ENCODE measurements around the gene PACSIN1.

PACSIN1 gene

DNA sequence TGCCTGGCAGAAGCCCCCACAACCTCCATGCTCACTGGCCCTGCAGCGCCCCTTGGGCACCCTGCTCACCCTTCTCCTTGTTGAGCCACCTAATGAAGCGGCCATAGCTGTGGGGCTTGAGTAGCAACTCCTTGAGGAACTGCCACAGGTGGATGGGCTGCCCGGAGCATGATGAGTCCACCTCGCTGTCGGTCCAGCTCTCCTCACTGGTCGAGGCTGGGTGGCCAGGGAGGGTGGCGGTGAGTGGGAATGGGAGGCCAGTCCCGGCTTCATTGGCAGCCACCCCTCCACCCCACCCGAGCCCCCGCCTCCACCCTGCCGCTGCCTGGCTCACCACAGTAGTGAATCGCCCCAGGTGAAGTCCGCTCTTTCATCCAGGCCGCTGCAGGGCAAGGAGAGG lies 73.3 kb downstream of the PACSIN1 start:
- Histone ChIP-seq H3K4me3 (no peak overlapping the region), H3K27me3 (no peaks in the 10 kb centered on the region), H3K9ac (no peak overlapping the region), H3K9me3 (no peaks in the 10 kb centered on the region), H3K4me2 (no peak overlapping the region), H3K4me1 (peaks cover 4% of the 10 kb centered on the region; the same call in 1 of the 2 replicates), H3K27ac (no peak overlapping the region), H4K20me1 (no peaks in the 10 kb centered on the region), H3K36me3 (no peaks in the 10 kb centered on the region)
- no peak for TF ChIP-seq Cebpa-rat (IDR thresholded peaks at IDR 0.05)

DNA sequence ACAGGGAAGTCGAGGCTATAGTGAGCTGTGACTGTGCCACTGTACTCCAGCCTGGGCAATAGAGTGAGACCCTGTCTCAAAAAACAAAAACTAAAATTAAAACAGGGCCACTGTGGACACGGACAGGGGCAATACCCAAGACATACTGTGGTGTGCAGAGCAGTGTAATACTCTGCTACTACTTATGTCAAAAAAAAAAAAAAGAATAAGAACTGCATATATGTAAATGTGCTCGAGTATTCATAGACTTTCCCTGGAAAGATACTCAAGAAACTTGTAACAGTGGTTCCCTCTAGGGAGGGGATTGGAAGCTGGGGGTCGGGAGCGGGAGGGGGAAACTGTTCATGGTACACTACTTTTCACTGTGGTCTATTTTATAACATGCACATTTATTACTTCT lies 74.3 kb downstream of the PACSIN1 start:
- Histone ChIP-seq H3K4me1 (peaks cover 4% of the 10 kb centered on the region; the same call in 1 of the 2 replicates), H3K27ac (no peak overlapping the region), H3K4me2 (no peak overlapping the region), H3K9me3 (no peaks in the 10 kb centered on the region), H3K4me3 (no peak overlapping the region), H4K20me1 (no peaks in the 10 kb centered on the region), H3K27me3 (no peaks in the 10 kb centered on the region), H3K36me3 (no peaks in the 10 kb centered on the region), H3K9ac (no peak overlapping the region)
- no peak for TF ChIP-seq Cebpa-rat (IDR thresholded peaks at IDR 0.05)

DNA sequence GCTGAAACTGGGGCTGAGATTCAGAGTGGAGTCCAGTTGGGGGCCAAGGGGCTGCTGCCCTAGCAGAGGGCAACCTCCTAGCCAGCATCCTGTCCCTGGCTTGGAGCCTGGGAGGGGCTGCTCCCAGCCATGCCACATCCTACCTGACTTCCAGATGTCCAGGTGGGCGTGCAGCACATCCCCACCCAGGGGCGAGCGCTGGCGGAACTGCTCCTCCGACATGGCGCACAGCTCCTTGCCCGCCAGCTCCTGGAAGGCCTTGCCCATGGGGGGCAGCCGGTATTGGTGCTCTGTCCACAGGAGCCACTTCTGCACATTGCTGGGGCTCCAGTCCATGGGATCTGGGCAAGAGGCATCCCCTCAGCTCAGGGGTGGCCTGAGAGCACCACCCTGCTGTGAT lies 75.0 kb downstream of the PACSIN1 start:
- Histone ChIP-seq H3K4me2 (no peak overlapping the region), H3K9me3 (no peaks in the 10 kb centered on the region), H4K20me1 (no peaks in the 10 kb centered on the region), H3K27me3 (no peaks in the 10 kb centered on the region), H3K4me1 (peaks cover 4% of the 10 kb centered on the region; the same call in 1 of the 2 replicates), H3K27ac (no peak overlapping the region), H3K9ac (no peak overlapping the region), H3K36me3 (no peaks in the 10 kb centered on the region), H3K4me3 (no peak overlapping the region)
- TF ChIP-seq Cebpa-rat (IDR thresholded peaks at IDR 0.05) = no peak

DNA sequence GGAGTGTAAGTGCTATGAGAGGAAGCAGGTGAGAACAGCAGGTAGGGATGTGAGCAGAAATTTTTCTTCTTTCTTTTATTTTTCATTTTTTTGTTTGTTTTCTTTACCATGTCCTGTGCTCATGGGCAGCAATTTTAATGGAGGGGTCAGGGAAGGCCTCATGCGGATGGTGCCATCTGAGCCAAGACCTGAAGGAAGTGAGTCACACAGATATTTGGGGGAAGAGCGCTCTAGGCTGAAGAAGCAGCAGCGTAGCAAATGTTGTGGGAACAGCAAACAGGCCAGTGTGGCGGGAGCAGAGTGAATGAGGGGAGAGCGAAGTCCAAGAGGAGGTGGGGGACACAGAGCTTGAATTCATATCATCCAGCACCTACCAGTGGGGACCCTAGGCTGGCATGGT lies 77.5 kb downstream of the PACSIN1 start:
- H3K4me2 ChIP-seq = no peak overlapping the region
- no peaks in the 10 kb centered on the region for H4K20me1 ChIP-seq
- H3K4me1 ChIP-seq = no peaks in the 10 kb centered on the region
- H3K27ac ChIP-seq = no peak overlapping the region
- no peak overlapping the region for H3K9ac ChIP-seq
- H3K36me3 ChIP-seq = no peaks in the 10 kb centered on the region
- no peaks in the 10 kb centered on the region for H3K27me3 ChIP-seq
- TF ChIP-seq Cebpa-rat (IDR thresholded peaks at IDR 0.05) = no peak
- H3K4me3 ChIP-seq = no peak overlapping the region
- H3K9me3 ChIP-seq = no peaks in the 10 kb centered on the region

DNA sequence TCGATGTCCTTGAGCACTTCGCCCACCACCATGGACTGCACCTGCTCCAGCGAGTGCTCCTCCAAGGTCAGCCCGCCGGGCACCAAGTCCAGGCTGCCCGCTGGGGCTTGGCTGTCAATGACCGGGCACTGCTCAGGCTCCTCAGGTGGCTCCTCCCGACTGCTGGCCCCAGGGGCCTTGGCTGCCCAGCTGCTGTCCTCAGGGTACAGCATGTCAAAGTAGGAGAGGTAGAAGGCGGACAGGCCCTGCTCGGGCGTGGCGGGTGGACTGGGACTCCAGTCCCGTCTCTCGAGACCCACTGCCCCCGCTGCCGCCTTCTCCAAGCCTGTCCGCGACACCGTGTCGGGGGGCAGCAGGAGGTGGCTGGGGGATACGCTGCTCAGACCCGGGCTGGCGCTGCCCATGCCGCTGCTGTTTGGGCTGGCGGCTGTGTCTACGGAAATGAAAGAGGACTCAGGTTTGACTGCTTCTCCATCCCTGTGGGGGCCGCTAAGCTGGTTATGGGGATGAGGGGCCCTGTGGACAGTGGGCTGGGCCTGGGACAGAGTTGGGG lies 78.3 kb downstream of the PACSIN1 start:
- Histone ChIP-seq H4K20me1 (no peaks in the 10 kb centered on the region), H3K9ac (no peak overlapping the region), H3K27ac (no peak overlapping the region), H3K36me3 (no peaks in the 10 kb centered on the region), H3K9me3 (no peaks in the 10 kb centered on the region), H3K4me2 (no peak overlapping the region), H3K27me3 (no peaks in the 10 kb centered on the region), H3K4me1 (no peaks in the 10 kb centered on the region), H3K4me3 (no peak overlapping the region)
- TF ChIP-seq Cebpa-rat (IDR thresholded peaks at IDR 0.05) = no peak

DNA sequence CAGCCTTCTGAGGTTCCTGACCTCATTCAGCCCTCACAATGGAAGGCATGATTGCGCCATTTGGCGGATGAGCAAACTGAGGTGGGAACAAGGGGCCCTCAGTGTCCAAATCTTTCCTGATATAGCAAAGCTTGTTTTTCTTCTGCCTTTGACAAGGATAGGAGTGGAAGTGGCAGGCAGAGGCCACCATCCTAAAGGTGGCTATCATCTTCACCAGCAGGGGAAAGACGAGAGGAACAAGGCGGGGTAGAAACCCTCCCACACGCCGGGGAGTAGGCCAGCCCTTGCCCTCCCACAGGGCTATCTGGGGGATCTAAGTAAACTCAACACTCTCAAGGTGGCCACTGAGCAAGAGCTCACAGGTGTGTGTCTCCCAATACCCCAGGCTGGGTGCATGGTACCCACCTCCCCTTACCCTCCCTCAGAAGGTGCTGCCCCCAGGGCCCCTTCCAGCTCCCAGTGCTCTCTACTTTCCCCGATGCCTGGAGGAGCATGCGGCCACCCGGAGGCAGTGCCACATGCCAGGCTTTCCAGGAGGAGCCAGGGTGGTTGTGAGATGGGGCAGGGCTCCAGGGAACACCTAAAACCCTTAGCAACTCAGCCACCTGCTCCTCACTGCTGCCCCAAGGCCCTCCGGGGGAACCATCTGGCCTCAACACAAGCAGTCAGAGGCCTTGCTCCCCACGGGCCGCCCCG lies 79.0 kb downstream of the PACSIN1 start:
- Histone ChIP-seq H3K27me3 (no peaks in the 10 kb centered on the region), H4K20me1 (no peaks in the 10 kb centered on the region), H3K9me3 (no peaks in the 10 kb centered on the region), H3K9ac (no peak overlapping the region), H3K4me2 (no peak overlapping the region), H3K4me1 (no peaks in the 10 kb centered on the region), H3K27ac (no peak overlapping the region), H3K4me3 (no peak overlapping the region), H3K36me3 (no peaks in the 10 kb centered on the region)
- TF ChIP-seq Cebpa-rat (IDR thresholded peaks at IDR 0.05) = no peak

DNA sequence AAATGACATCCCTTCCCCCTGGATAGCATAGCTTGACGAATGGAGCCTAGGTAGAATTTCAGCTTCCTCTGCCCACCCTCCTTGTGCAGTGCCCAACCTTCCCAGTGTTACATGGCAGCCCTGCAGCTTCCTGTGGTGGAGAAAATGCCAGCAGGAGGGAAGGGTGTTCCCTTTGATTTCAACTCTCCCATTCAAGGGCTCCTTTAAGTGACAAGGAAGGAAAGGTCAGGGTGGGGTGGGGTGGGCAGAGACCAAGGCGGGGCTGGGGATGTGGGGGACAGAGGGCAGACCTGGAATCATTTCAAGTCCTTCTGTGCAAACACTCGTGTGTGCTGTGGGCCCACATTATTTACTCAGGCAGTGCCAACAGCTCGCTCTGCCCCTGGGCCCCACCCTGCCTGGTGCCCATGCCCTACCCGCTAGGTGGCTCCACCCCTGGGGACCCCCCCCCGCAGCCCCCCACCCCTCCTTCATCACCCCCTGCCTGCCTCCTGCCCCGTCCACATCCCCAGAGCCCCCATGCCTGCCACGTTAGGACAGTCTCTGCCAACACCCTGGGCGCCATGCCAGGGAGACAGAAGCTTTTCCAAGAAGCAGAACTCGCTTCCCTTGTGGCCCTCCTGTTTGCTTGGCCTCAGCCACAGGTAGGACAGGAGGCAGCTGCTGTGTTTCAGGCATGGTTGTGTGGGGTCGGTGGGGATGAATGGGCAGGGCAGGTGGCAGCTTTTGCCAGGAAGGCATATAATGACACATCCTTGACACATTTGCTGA lies 80.9 kb downstream of the PACSIN1 start:
- Histone ChIP-seq H3K9ac (no peak overlapping the region), H3K27ac (no peak overlapping the region), H3K9me3 (no peaks in the 10 kb centered on the region), H3K4me2 (no peak overlapping the region), H3K36me3 (no peaks in the 10 kb centered on the region), H3K27me3 (no peaks in the 10 kb centered on the region), H3K4me1 (peaks cover 18% of the 10 kb centered on the region), H4K20me1 (no peaks in the 10 kb centered on the region), H3K4me3 (no peak overlapping the region)
- TF ChIP-seq Cebpa-rat (IDR thresholded peaks at IDR 0.05) = no peak

DNA sequence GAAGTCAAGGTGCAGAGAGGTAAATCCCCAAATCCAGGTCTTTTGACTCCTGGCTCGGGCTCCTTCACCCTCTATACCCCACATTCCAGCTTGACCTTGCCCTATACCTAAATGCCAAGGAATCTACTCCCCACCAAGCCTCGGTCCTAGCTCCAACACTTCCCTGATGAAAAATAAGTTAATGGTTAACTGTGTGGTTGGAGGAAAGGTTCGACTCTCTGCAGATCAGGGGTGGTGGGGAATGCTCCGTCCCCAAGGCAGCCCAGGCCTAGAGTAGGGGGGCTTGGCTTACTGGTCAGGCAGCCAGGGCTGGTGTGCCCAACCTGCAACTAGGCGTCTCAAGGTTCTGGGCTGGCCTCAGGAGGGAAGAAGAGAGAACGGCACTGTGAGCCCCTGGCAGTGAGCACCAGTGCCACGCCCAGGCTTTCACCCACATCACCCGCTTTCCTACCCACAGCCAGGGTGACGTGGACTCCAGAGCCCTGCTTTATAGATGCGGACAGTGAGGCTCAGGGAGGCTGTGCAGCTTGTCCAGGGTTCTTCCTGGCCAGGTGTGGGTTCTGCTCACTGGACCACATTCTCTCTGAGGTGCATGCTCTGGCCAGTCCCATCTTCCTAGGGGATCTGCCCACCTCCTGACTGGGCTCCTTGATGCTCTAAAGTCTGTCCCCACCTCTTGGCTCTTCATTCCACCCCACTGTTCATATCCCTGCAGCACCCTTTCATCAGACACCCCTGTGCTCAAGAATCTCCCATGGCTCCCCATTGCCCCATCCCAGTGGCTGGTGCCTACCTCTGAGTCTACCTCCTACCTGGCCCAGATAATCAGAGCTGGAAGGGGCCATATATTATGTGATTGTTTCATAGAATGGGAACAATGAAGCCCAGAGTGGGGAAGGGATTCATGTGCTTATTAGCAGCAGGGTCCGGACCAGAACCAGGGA lies 82.1 kb downstream of the PACSIN1 start:
- H3K9me3 ChIP-seq = no peaks in the 10 kb centered on the region
- H3K27ac ChIP-seq = no peak overlapping the region
- no peak for TF ChIP-seq Cebpa-rat (IDR thresholded peaks at IDR 0.05)
- H3K4me3 ChIP-seq = no peak overlapping the region
- no peaks in the 10 kb centered on the region for H3K36me3 ChIP-seq
- peaks cover 20% of the 10 kb centered on the region for H3K4me1 ChIP-seq
- H3K4me2 ChIP-seq = no peak overlapping the region
- H3K9ac ChIP-seq = no peak overlapping the region
- H3K27me3 ChIP-seq = no peaks in the 10 kb centered on the region
- no peaks in the 10 kb centered on the region for H4K20me1 ChIP-seq

DNA sequence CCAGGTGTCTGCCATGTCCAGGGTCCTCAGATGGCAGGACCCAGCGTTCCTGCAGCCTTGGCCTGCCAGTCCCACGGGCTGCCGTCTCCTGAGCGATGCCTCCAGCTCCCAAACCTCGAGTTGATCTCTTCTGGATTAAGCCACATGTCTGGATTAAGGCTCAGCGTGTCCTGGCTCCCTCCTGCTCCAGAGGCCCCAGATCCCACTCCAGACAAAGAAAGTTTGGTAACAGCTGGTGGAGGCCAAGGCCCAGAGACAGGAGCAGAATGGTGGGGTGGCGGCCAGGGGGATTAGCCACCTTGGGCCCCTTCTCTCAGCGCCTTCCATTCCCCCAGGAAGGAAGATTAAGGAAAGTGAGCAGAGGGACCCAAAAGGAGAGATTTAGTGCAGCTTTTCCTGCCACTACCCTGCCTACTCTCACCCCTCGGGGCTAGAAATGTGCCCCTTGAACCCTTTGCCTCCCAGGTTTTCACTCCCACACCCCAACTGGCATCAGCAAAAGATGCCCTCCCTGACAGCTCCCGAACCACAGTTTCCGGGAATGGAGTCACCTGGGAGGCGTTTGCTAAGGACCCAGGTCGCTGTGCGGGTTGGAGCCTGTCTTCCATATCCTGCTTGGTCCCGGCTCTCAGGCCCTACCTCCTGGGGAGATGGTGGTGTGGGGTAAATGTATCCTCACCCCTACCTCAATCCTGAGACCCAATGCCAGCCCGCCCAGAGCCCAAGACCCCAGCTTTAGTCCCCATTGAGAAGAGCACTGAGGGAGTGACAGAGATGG lies 83.3 kb downstream of the PACSIN1 start:
- H3K9me3 ChIP-seq = no peaks in the 10 kb centered on the region
- no peaks in the 10 kb centered on the region for H3K27me3 ChIP-seq
- H3K9ac ChIP-seq = no peak overlapping the region
- H3K27ac ChIP-seq = no peak overlapping the region
- H3K36me3 ChIP-seq = no peaks in the 10 kb centered on the region
- no peaks in the 10 kb centered on the region for H4K20me1 ChIP-seq
- H3K4me2 ChIP-seq = no peak overlapping the region
- no peak for TF ChIP-seq Cebpa-rat (IDR thresholded peaks at IDR 0.05)
- no peak overlapping the region for H3K4me3 ChIP-seq
- H3K4me1 ChIP-seq = peaks cover 28% of the 10 kb centered on the region

Data from BLaER1 (cell line).